GM18909 (cell line): ENCODE results near the gene CXorf66.
"Not testable (repeated sequence)": the region's sequence is repeated elsewhere in the genome, so short reads cannot be mapped to it uniquely, and the experiment has no call there.

Source experiments
- ATAC-seq: cut with Tn5 transposase; IDR thresholded peaks from one replicate; pipeline ENCODE4 v1.9.1; 2021; ENCODE audit warnings: mild to moderate bottlenecking; ENCODE audit not compliant: unreplicated experiment, poor library complexity

The CXorf66 gene

GRCh38 chrX:139930401-139930800 lies 34.9 kb downstream of the CXorf66 start:
- no peak for ATAC-seq

GRCh38 chrX:139929876-139930275 lies 35.4 kb downstream of the CXorf66 start:
- no peak for ATAC-seq

GRCh38 chrX:139924696-139925095 lies 40.6 kb downstream of the CXorf66 start:
- no peak for ATAC-seq

- no peak for ATAC-seq
Measured at GRCh38 chrX:139924069-139924695, 41.1 kb downstream of the CXorf66 start.

- ATAC-seq = not testable (repeated sequence)
Measured at GRCh38 chrX:139921142-139921541, 44.2 kb downstream of the CXorf66 start.

GRCh38 chrX:139920316-139920715 lies 45.0 kb downstream of the CXorf66 start:
- no peak for ATAC-seq

GRCh38 chrX:139914421-139914820 lies 50.9 kb downstream of the CXorf66 start:
- ATAC-seq = no peak

- peak; percentile 47 for ATAC-seq
Measured at GRCh38 chrX:139909712-139910111, 55.6 kb downstream of the CXorf66 start.

- ATAC-seq = no peak
Measured at GRCh38 chrX:139907078-139907477, 58.2 kb downstream of the CXorf66 start.

- no peak for ATAC-seq
Measured at GRCh38 chrX:139905743-139906142, 59.6 kb downstream of the CXorf66 start.
